ENCODE results near the gene ACTA2.
A peak's percentile ranks its signal among the peaks of the same experiment; 100 is the strongest.

ACTA2 gene

GRCh38 chr10:88989423-88989822 is 36.9 kb upstream of the ACTA2 start:
- TF ChIP-seq, protein P1, sequence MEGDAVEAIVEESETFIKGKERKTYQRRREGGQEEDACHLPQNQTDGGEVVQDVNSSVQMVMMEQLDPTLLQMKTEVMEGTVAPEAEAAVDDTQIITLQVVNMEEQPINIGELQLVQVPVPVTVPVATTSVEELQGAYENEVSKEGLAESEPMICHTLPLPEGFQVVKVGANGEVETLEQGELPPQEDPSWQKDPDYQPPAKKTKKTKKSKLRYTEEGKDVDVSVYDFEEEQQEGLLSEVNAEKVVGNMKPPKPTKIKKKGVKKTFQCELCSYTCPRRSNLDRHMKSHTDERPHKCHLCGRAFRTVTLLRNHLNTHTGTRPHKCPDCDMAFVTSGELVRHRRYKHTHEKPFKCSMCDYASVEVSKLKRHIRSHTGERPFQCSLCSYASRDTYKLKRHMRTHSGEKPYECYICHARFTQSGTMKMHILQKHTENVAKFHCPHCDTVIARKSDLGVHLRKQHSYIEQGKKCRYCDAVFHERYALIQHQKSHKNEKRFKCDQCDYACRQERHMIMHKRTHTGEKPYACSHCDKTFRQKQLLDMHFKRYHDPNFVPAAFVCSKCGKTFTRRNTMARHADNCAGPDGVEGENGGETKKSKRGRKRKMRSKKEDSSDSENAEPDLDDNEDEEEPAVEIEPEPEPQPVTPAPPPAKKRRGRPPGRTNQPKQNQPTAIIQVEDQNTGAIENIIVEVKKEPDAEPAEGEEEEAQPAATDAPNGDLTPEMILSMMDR (IDR thresholded peaks at IDR 0.05; ENCODE audit: low read depth, low read length) = no peak
- in situ Hi-C loops (cut with HindIII; ENCODE audit: low sequenced_read_pairs) = no loop called here
- DNase-seq (ENCODE audit: low read depth, low spot score) = no peak
- peak overlapping the region; percentile 90 for H3K4me3 ChIP-seq (ENCODE audit: low read depth, low read length)

DNA sequence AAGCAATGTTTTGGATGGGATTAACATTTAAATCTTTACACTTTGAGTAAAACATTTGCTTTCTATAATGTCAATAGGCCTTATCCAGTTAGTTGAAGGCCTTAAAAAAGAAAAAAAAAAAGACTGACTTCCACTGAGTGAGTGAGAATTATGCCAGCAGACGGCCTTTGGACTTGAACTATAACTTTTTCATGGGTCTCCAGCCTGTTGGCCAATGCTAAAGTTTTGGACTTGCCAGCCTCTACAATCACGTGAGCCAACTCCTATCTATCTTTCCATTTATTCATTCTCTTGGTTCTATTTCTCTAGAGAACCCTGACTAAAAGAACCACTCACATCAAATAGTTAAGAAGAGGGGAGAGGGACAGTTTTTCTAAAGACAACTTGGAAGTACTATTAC is 35.3 kb upstream of the ACTA2 start:
- in situ Hi-C loops (cut with HindIII; ENCODE audit: low sequenced_read_pairs) = no loop called here
- no peak for DNase-seq (ENCODE audit: low read depth, low spot score)
- TF ChIP-seq, protein P1 (IDR thresholded peaks at IDR 0.05; ENCODE audit: low read depth, low read length) = no peak
- H3K4me3 ChIP-seq (ENCODE audit: low read depth, low read length) = no peak overlapping the region

GRCh38 chr10:88987243-88987725 is 34.7 kb upstream of the ACTA2 start:
- peak; percentile 57 for DNase-seq (ENCODE audit: low read depth, low spot score)
- TF ChIP-seq, protein P1 (IDR thresholded peaks at IDR 0.05; ENCODE audit: low read depth, low read length) = no peak
- in situ Hi-C loops (cut with HindIII; ENCODE audit: low sequenced_read_pairs) = no loop called here

GRCh38 chr10:88986549-88987242 is 34.1 kb upstream of the ACTA2 start:
- TF ChIP-seq, protein P1 (IDR thresholded peaks at IDR 0.05; ENCODE audit: low read depth, low read length) = peak; percentile 59
- in situ Hi-C loops (cut with HindIII; ENCODE audit: low sequenced_read_pairs) = no loop called here
- peak; percentile 53 for DNase-seq (ENCODE audit: low read depth, low spot score)
- H3K4me3 ChIP-seq (ENCODE audit: low read depth, low read length) = no peak overlapping the region

More at GRCh38 chr10:88987243-88987725, 34.7 kb upstream of the ACTA2 start:
- H3K4me3 ChIP-seq (ENCODE audit: low read depth, low read length) = no peak overlapping the region

DNA sequence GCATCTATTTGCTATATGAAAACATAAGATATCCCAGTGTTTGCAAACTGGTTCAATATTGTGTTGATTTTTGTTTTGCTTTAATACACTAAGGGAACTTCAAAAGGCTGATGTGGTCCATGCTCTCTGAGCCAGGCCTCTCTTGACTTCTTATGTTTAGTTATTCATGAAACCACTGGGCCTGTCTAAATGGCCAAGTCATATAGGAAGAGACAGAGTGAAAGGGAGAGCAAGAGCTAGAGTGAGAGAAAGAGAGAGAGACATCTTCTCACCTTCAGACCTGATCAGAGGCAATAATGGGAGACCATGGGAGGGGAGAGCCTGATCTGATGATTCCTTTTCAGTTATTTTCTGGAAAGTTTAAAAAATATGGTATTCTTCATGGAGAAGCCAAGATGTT is 32.0 kb upstream of the ACTA2 start:
- no peak for DNase-seq (ENCODE audit: low read depth, low spot score)
- no peak overlapping the region for H3K4me3 ChIP-seq (ENCODE audit: low read depth, low read length)
- in situ Hi-C loops (cut with HindIII; ENCODE audit: low sequenced_read_pairs) = no loop called here
- TF ChIP-seq, protein P1 (IDR thresholded peaks at IDR 0.05; ENCODE audit: low read depth, low read length) = no peak

GRCh38 chr10:88983939-88984338 is 31.4 kb upstream of the ACTA2 start:
- TF ChIP-seq, protein P1 (IDR thresholded peaks at IDR 0.05; ENCODE audit: low read depth, low read length) = no peak
- DNase-seq (ENCODE audit: low read depth, low spot score) = no peak
- in situ Hi-C loops (cut with HindIII; ENCODE audit: low sequenced_read_pairs) = no loop called here
- no peak overlapping the region for H3K4me3 ChIP-seq (ENCODE audit: low read depth, low read length)

All from astrocyte of the spinal cord (primary cell).